Activated CD4-positive, alpha-beta memory T cell treated with anti-CD3 and anti-CD28 coated beads, Interleukin-2, amount 10 ng/mL, durations not matched to agents 7 days and 5 days (primary cell): ENCODE measurements around the gene DGKD. TPM values are rescaled to one million over a fixed set of nuclear protein-coding genes. Genes with fewer than 3 reads are reported as not detected.

Experiments used
- CTCF ChIA-PET: fragments of 350-600 bp; sonication (Branson Sonifier 250); formaldehyde crosslinking; loops from one replicate; lab custom pipeline; 2021; ENCODE audit warnings: antibody characterized with exemption, inconsistent platforms; lab: Charles Lee
- POLR2A ChIA-PET: fragments of 350-600 bp; sonication (Branson Sonifier 250); formaldehyde crosslinking; loops from one replicate; lab custom pipeline; 2021; ENCODE audit warnings: antibody characterized with exemption; lab: Charles Lee
- DNase-seq: peaks from one replicate; pipeline ENCODE4 v3.0.0-alpha.2; 2020
- H3K27ac Mint-ChIP-seq: one replicate; pipeline ENCODE4 v1.8.0; 2021; ENCODE audit warnings: mild to moderate bottlenecking, mixed read lengths
- H3K27me3 Mint-ChIP-seq: one replicate; pipeline ENCODE4 v1.8.0; 2021; ENCODE audit warnings: mixed read lengths
- H3K36me3 Mint-ChIP-seq: one replicate; pipeline ENCODE4 v1.8.0; 2021; ENCODE audit warnings: low read depth, mixed read lengths
- H3K4me1 Mint-ChIP-seq: one replicate; pipeline ENCODE4 v1.8.0; 2021; ENCODE audit warnings: mixed read lengths
- H3K4me3 Mint-ChIP-seq: one replicate; pipeline ENCODE4 v1.8.0; 2021; ENCODE audit warnings: mild to moderate bottlenecking, mixed read lengths
- H3K9me3 Mint-ChIP-seq: one replicate; pipeline ENCODE4 v1.8.0; 2021; ENCODE audit warnings: mixed read lengths
- total RNA-seq, 2 experiments: library from RNA; stranded (reverse); gene quantifications; one replicate each; pipeline ENCODE4 v1.2.3, GENCODE V29; 2021

The DGKD gene
- total RNA-seq, 2 experiments from 2014 or later = 77.8 to 78.3 TPM

DNA sequence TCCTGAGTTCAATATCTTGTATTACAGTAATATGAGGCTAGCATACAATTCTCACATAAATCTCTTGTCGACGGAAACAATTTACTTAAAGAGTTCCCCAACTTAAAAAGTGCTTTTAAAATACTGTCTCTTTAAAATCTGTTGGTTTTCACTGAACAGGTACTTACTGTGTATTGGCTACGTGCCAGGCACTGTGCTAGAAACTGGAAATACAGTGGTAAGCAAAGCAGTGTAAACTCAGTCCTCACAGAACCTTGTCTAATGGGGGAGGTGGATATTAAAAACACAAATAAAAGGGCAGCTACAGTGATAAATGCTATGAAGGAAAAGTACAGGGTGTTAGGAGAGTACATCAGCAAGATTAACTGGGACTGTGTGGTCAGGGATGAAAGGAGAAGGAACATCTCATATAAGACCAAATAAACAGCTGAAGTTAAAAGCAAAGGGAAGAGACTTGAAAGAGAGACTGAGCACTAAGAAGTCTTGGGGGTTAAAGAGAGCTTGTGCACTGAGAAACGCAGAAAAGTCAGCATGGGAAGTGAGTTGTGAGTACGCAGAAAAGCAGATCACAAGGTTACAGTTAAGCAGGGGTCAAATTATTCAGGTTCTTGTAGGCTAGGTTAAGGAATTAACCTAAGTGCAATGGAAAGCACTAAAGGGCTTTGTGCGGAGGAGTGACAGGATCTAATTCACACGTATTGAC is 159.8 kb downstream of the DGKD start:
- no peaks in the 10 kb centered on the region for H3K4me1 Mint-ChIP-seq
- H3K27ac Mint-ChIP-seq = no peak overlapping the region
- ChIA-PET POLR2A (no interaction called here), CTCF (no interaction called here)
- DNase-seq = no peak
- no peaks in the 10 kb centered on the region for H3K9me3 Mint-ChIP-seq
- H3K27me3 Mint-ChIP-seq = no peaks in the 10 kb centered on the region
- H3K36me3 Mint-ChIP-seq = peaks cover 6% of the 10 kb centered on the region
- no peak overlapping the region for H3K4me3 Mint-ChIP-seq

DNA sequence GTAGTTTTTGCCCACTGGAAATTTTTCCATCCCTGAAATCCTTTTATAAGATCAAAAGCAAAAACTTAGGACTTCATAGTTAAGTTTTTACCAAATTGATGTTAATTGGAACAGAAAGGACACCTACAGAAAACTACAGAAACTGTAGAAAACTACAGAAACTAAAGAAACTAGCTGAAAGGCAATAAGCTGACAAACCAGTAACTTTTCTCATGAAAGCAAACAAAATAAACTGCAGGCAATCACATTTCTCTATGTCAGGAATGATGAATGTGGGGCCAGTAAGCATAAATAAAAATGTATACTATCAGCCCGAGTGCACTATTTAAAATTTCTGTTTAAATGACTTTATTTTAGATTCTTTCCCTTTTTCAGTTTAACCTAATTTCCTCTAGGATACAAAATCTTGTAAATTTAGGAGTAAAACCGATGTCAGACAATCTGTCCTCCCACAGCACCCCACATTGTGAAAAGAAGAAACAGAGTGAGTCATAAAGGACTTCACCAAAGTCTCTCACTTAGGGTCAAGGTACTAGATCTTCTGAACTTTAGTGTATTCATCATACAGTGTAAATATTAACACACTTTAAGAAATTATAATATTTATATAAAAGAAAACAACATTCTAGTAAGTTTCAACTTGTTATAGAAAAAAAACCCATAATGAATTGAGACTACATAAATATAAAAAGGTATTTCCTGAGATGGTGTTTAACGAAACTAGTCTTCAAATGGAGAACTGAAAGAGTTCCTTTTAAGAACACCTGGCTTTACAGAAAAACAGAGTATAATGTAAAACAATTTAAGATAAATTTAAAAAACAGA is 165.7 kb downstream of the DGKD start:
- POLR2A ChIA-PET = no interaction called here
- Mint-ChIP-seq H3K36me3 (peaks cover 15% of the 10 kb centered on the region), H3K27me3 (no peaks in the 10 kb centered on the region), H3K27ac (no peak overlapping the region), H3K4me3 (no peak overlapping the region), H3K4me1 (no peaks in the 10 kb centered on the region), H3K9me3 (no peaks in the 10 kb centered on the region)
- DNase-seq = no peak
- CTCF ChIA-PET = no interaction called here

Other genes starting within 250 kb of the DGKD start
- gene ATG16L1, start 102.8 kb upstream of the DGKD start, total RNA-seq = 10 to 100 TPM; 55.9 to 58.9 TPM
- gene SAG, start 46.7 kb upstream of the DGKD start, total RNA-seq = under 1 TPM in 1 of 2 experiments, not detected in 1; 0.10 TPM
- 10 to 100 TPM; 17.1 to 18.9 TPM for gene USP40, start 212.3 kb downstream of the DGKD start, total RNA-seq